OCI-LY1 (cell line): ENCODE measurements around the gene BCAR1.
"Not testable (repeated sequence)": the region's sequence is repeated elsewhere in the genome, so short reads cannot be mapped to it uniquely, and the experiment has no call there.

ENCODE experiments used
- H2AFZ ChIP-seq: fragments of 200-600 bp; sonication (generic), shearing (Covaris generic); 2 replicates; pipeline ENCODE4 v1.6.0; 2014; ENCODE audit warnings: antibody characterized with exemption, mild to moderate bottlenecking, low read length
- H3F3A ChIP-seq: fragments of 200-600 bp; sonication (generic), shearing (Covaris generic); 2 replicates; pipeline ENCODE4 v1.6.0; 2014; ENCODE audit warnings: mild to moderate bottlenecking, antibody characterized with exemption, low read length, moderate library complexity; ENCODE audit not compliant: insufficient read depth
- H3K27ac ChIP-seq: fragments of 200-600 bp; sonication (generic); 2 replicates; pipeline ENCODE4 v1.5.1; 2014; ENCODE audit warnings: low read length, mixed run types, mild to moderate bottlenecking, low read depth; ENCODE audit not compliant: poor library complexity, severe bottlenecking
- H3K27me3 ChIP-seq: fragments of 200-600 bp; sonication (generic); 2 replicates; pipeline ENCODE4 v1.6.0; 2014; ENCODE audit warnings: antibody characterized with exemption, mild to moderate bottlenecking, low read length, moderate library complexity; ENCODE audit not compliant: insufficient read depth
- H3K36me3 ChIP-seq: fragments of 200-600 bp; sonication (generic); 2 replicates; pipeline ENCODE4 v1.6.1; 2014; ENCODE audit warnings: mild to moderate bottlenecking, antibody characterized with exemption, low read length, moderate library complexity, mixed read lengths; ENCODE audit not compliant: insufficient read depth
- H3K4me1 ChIP-seq: fragments of 200-600 bp; sonication (generic); 2 replicates; pipeline ENCODE4 v1.5.1; 2014; ENCODE audit warnings: mild to moderate bottlenecking, low read length, moderate library complexity; ENCODE audit not compliant: insufficient read depth, severe bottlenecking
- H3K4me2 ChIP-seq: fragments of 200-600 bp; sonication (generic), shearing (Covaris generic); 2 replicates; pipeline ENCODE4 v1.6.1; 2014; ENCODE audit warnings: low read length
- H3K4me3 ChIP-seq: fragments of 200-600 bp; sonication (generic); 2 replicates; pipeline ENCODE4 v1.5.1; 2014; ENCODE audit warnings: low read length, low read depth, mild to moderate bottlenecking, mixed read lengths; ENCODE audit not compliant: poor library complexity, severe bottlenecking
- H3K79me2 ChIP-seq: fragments of 200-600 bp; shearing (Covaris generic); 2 replicates; pipeline ENCODE4 v1.6.1; 2016; ENCODE audit warnings: mixed run types, low read length, mixed read lengths; ENCODE audit not compliant: insufficient read depth
- H3K9ac ChIP-seq: fragments of 200-600 bp; sonication (generic), shearing (Covaris generic); 2 replicates; pipeline ENCODE4 v1.6.1; 2014; ENCODE audit warnings: mild to moderate bottlenecking, low read length, mixed read lengths
- H3K9me2 ChIP-seq: fragments of 200-600 bp; sonication (generic), shearing (Covaris generic); 2 replicates; pipeline ENCODE4 v1.6.1; 2014; ENCODE audit warnings: low read depth, mild to moderate bottlenecking, low read length, mixed read lengths
- H3K9me3 ChIP-seq: fragments of 200-600 bp; shearing (Covaris generic); 2 replicates; pipeline ENCODE4 v1.6.1; 2014; ENCODE audit warnings: low read length, mixed read lengths
- H4K20me1 ChIP-seq: fragments of 200-600 bp; sonication (generic), shearing (Covaris generic); 2 replicates; pipeline ENCODE4 v1.6.0; 2016; ENCODE audit warnings: mild to moderate bottlenecking, low read length; ENCODE audit not compliant: insufficient read depth
- EZH2 ChIP-seq: fragments of 200-600 bp; sonication (generic), shearing (Covaris generic); IDR thresholded peaks from 2 replicates; pipeline ENCODE4 v1.8.0; 2017; ENCODE audit warnings: borderline replicate concordance, mixed run types, mild to moderate bottlenecking, antibody characterized with exemption, low read length, moderate library complexity, mixed read lengths
- TF ChIP-seq, protein P1 (sequence below): fragments of 200-600 bp; sonication (generic), shearing (Covaris generic); IDR thresholded peaks from 2 replicates; pipeline ENCODE4 v1.5.1; 2017; ENCODE audit warnings: mild to moderate bottlenecking, antibody characterized with exemption, low read length, moderate library complexity, mixed read lengths

The BCAR1 gene

DNA sequence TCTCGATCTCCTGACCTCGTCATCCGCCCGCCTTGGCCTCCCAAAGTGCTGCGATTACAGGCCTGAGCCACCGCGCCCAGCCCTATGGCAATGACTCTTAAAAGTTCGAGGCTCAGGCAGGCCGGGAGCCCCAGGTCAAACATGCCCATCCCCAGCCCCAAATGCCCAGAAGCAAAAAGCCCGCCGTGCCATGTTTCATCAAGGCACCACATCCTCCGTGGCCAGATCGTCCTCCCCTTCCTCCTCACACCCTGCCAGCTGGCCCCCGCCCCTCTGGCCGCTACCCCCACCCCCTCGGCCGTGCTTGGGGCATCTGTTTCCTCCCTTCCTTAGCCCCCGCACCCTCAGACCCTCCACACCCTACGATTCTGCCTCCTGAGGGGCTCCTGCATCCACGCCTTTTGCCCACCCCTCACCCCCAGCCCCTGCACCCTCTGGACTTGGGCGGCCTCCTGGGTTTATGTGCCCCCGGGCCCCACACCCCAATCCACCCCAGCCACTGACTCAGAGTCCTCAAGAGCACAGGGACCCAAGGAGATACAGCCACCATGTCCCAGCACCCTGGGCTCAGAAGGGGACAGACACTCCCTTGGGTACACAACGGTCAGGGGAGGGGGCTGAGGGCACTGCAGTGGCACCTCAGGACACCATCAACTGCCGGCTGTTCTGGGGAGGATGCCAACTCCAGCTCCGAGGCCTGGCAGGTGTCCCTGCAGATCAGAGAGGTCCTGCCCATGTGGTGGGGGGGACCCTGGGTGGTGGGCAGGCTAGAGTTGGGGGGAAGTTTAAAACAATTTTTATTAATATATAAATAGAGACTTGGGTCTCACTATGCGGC is 25.5 kb downstream of the BCAR1 start:
- no peak overlapping the region for H3K4me2 ChIP-seq
- H3K27ac ChIP-seq, result no peak overlapping the region
- no peaks in the 10 kb centered on the region for H3K4me1 ChIP-seq
- H3K79me2 ChIP-seq, result no peaks in the 10 kb centered on the region
- H3F3A ChIP-seq, result no peaks in the 10 kb centered on the region
- H3K4me3 ChIP-seq, result no peak overlapping the region
- H2AFZ ChIP-seq, result no peak overlapping the region
- no peaks in the 10 kb centered on the region for H3K9me2 ChIP-seq
- H3K27me3 ChIP-seq, result no peaks in the 10 kb centered on the region
- H4K20me1 ChIP-seq, result no peaks in the 10 kb centered on the region
- no peaks in the 10 kb centered on the region for H3K36me3 ChIP-seq
- TF ChIP-seq EZH2, result no peak
- TF ChIP-seq, protein P1, sequence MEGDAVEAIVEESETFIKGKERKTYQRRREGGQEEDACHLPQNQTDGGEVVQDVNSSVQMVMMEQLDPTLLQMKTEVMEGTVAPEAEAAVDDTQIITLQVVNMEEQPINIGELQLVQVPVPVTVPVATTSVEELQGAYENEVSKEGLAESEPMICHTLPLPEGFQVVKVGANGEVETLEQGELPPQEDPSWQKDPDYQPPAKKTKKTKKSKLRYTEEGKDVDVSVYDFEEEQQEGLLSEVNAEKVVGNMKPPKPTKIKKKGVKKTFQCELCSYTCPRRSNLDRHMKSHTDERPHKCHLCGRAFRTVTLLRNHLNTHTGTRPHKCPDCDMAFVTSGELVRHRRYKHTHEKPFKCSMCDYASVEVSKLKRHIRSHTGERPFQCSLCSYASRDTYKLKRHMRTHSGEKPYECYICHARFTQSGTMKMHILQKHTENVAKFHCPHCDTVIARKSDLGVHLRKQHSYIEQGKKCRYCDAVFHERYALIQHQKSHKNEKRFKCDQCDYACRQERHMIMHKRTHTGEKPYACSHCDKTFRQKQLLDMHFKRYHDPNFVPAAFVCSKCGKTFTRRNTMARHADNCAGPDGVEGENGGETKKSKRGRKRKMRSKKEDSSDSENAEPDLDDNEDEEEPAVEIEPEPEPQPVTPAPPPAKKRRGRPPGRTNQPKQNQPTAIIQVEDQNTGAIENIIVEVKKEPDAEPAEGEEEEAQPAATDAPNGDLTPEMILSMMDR, result no peak
- H3K9ac ChIP-seq, result no peak overlapping the region
- no peaks in the 10 kb centered on the region for H3K9me3 ChIP-seq

DNA sequence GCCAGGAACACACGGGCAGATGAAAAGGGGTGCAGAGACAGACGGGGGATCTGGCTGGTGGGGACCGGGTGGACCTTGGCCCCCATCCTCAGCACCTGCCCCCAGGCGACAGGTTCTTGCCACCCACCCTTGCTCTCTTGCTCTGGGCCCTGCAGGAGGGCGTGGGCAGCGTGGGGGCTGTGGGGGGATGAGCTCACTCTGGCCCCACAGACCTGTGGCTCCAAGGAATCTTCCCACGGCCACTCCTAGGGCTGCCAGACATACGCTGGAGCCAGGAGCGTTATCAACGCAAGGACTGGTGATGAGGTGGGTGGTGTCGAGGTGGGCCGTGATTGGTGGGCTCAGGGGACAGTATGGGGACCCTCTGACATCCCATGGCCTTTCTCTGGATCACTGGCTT is 26.3 kb downstream of the BCAR1 start:
- H3K9ac ChIP-seq, result no peak overlapping the region
- H3K27me3 ChIP-seq, result no peaks in the 10 kb centered on the region
- H3K4me1 ChIP-seq, result no peaks in the 10 kb centered on the region
- no peaks in the 10 kb centered on the region for H3K79me2 ChIP-seq
- H3K4me3 ChIP-seq, result no peak overlapping the region
- no peaks in the 10 kb centered on the region for H3K9me2 ChIP-seq
- H3K36me3 ChIP-seq, result no peaks in the 10 kb centered on the region
- no peak overlapping the region for H2AFZ ChIP-seq
- H3K9me3 ChIP-seq, result no peaks in the 10 kb centered on the region
- no peak overlapping the region for H3K4me2 ChIP-seq
- no peaks in the 10 kb centered on the region for H4K20me1 ChIP-seq
- H3K27ac ChIP-seq, result no peak overlapping the region
- TF ChIP-seq, protein P1, result no peak
- no peak for TF ChIP-seq EZH2
- H3F3A ChIP-seq, result no peaks in the 10 kb centered on the region

DNA sequence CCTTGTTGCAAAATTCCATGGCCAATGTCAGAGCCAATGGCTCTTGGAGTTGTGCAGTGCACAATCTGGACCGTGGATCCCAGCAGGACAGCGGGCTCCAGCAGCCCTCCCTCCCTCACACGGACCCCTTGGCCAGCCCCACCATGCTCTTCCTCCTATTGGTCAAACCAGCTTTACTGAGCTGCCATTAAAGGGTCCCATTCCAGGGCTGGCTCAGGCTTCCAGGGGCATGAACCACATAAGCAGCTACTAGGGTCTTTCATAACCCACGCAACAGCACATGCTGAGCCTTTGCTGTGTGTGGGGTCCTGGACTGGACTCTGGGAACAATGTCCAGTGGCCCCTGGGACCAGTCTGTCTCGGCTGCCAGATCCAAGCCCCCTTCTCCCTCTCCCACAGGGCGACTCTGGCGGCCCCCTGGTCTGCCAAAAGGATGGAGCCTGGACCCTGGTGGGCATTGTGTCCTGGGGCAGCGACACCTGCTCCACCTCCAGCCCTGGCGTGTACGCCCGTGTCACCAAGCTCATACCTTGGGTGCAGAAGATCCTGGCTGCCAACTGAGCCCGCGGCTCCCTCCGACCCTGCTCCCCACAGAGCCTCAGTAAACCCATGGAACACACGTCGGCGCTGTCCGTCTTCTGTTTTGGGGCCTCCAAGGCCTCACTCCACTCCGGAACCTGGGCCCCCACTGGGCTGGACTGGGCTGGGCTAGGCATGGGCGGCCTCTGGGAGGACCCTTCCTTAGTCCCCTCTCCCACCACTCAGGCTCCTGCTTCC is 26.9 kb downstream of the BCAR1 start:
- no peak overlapping the region for H3K27ac ChIP-seq
- H3K4me2 ChIP-seq, result no peak overlapping the region
- H3K9me2 ChIP-seq, result no peaks in the 10 kb centered on the region
- H3K9ac ChIP-seq, result no peak overlapping the region
- TF ChIP-seq EZH2, result no peak
- TF ChIP-seq, protein P1, result no peak
- no peaks in the 10 kb centered on the region for H3K36me3 ChIP-seq
- H3K9me3 ChIP-seq, result no peaks in the 10 kb centered on the region
- H4K20me1 ChIP-seq, result no peaks in the 10 kb centered on the region
- H3F3A ChIP-seq, result no peaks in the 10 kb centered on the region
- no peaks in the 10 kb centered on the region for H3K27me3 ChIP-seq
- peaks cover 6% of the 10 kb centered on the region for H3K4me1 ChIP-seq
- no peaks in the 10 kb centered on the region for H3K79me2 ChIP-seq
- no peak overlapping the region for H2AFZ ChIP-seq
- no peak overlapping the region for H3K4me3 ChIP-seq

DNA sequence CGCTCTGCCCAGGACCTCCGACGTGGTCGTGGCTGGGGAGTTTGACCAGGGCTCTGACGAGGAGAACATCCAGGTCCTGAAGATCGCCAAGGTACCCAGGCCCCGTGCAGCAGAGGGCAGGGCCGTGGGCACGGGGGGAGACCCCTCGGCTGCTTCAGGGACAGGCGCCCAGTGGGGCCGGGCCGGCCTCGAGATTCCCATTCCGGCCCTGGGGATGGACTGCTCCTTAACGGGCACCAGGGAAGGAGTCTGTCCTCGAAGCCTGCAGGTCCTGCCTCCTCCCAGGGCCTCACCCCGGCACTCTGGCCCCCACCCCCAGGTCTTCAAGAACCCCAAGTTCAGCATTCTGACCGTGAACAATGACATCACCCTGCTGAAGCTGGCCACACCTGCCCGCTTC is 28.3 kb downstream of the BCAR1 start:
- not testable (repeated sequence) for H3K27ac ChIP-seq, H3K4me2 ChIP-seq, H2AFZ ChIP-seq, H3K79me2 ChIP-seq, H3K9me2 ChIP-seq, H3K9me3 ChIP-seq, H3K27me3 ChIP-seq, H3K9ac ChIP-seq, H3K36me3 ChIP-seq, H3K4me3 ChIP-seq, H3F3A ChIP-seq, H4K20me1 ChIP-seq
- peaks cover 14% of the 10 kb centered on the region for H3K4me1 ChIP-seq
